ENCODE measurements around the gene TNFSF12.

Gene TNFSF12

DNA sequence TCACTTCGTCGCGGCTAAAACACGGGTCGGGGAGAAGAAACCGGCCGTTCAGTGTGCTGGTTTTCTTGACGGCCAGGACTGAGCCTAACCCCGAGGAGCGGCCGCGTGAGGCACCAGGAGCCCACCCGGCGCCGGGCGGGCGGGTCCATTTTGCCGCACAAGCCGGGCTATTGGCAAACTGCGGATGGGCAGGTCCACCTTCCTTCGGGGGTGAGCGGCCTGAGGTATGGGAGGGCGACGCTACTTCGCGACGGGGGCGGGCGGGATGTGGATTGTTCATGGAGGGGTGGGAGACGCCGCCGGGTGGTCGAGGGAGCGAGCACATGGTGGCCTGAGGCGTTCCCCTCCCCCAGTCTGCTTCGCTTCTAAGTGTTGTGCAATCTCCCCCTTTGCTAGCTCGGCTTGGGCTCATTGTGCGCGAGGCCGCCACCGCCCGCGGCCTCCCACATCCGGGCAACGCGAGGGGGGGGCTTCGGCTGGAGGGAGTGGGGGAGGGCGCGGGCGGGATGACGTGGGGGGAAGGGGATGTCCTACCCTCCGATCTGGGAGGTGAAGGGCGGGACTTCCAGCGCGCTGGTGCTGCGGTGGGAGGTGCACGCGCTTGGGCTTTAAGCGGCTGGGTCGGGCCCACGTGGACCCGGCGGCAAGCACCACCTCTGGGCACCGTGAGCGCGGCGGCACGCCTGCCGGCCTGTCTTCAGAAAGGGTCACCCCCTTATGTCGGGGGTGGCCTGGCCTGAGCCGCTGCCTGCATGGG, 24.6 kb downstream of the TNFSF12 start:
- Histone ChIP-seq H3K4me1 (ENCODE audit: control insufficient read depth, low read depth, low read length) (peaks cover 13% of the 10 kb centered on the region), H3K27me3 (ENCODE audit: control insufficient read depth, insufficient read depth, low read length) (no peaks in the 10 kb centered on the region), H3K9ac (ENCODE audit: low read length) (peak overlapping the region; percentile 98), H3K4me3 (ENCODE audit: low read length) (peak overlapping the region; percentile 92), H3K9me3 (ENCODE audit: control insufficient read depth, low read depth, low read length) (no peaks in the 10 kb centered on the region), H3K27ac (ENCODE audit: low read length) (peak overlapping the region; percentile 70), H3K36me3 (ENCODE audit: control insufficient read depth, low read depth, low read length) (peaks cover 71% of the 10 kb centered on the region)

DNA sequence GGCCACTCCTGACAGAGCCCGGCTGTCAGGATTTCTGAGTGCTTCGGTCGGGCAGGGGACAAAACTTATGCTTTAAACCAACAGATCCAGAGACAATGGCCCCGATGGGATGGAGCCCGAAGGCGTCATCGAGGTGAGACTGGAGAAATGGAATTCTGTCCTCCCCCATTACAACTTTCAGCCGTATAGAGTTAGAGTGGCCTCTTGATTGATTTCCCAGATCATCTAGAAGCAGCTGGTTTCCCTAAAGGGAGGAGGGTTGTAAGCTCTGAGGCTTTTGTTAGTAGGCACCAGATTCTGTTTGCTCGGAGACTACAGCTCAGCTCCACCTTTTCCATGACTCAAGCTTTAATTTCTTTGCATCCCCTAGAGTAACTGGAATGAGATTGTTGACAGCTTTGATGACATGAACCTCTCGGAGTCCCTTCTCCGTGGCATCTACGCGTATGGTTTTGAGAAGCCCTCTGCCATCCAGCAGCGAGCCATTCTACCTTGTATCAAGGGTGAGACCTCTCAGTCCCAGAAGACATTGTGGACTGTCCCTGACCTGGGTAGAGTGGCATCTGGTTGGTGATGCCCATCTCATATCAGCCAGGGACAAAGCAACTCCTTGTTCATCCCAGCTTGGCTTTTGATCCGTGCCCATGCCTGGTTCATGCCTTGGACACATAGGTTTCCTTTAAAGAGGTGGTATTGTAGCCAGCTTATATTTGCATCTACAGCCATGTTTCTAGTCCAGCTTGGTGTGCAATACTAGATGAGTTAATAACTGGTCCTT, 25.5 kb downstream of the TNFSF12 start:
- Histone ChIP-seq H3K27me3 (ENCODE audit: control insufficient read depth, insufficient read depth, low read length) (no peaks in the 10 kb centered on the region), H3K4me1 (ENCODE audit: control insufficient read depth, low read depth, low read length) (peaks cover 13% of the 10 kb centered on the region), H3K27ac (ENCODE audit: low read length) (peak overlapping the region; percentile 25), H3K9ac (ENCODE audit: low read length) (peak overlapping the region; percentile 98), H3K4me3 (ENCODE audit: low read length) (peak overlapping the region; percentile 92), H3K9me3 (ENCODE audit: control insufficient read depth, low read depth, low read length) (no peaks in the 10 kb centered on the region), H3K36me3 (ENCODE audit: control insufficient read depth, low read depth, low read length) (peaks cover 74% of the 10 kb centered on the region)

DNA sequence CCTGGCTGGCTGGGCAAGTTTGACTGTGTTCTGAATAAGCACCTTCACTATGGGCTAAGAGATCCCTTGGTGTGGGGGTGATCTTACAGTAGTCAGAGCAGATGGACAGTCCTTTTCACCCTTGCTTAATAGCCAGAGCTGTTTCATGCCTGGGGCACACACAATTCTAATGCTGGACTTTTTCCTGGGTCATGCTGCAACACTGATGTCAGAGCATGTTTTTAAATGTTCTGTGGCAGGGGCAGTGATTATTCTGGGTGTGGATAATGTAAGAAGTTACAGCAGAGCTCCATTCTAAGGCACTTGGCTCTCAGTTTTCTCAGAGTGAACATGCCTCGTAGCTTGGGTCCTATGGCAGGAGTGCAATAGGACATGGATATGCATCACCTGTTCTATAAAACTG, 26.6 kb downstream of the TNFSF12 start:
- Histone ChIP-seq H3K4me1 (ENCODE audit: control insufficient read depth, low read depth, low read length) (peaks cover 13% of the 10 kb centered on the region), H3K9me3 (ENCODE audit: control insufficient read depth, low read depth, low read length) (no peaks in the 10 kb centered on the region), H3K9ac (ENCODE audit: low read length) (peak overlapping the region; percentile 6), H3K27me3 (ENCODE audit: control insufficient read depth, insufficient read depth, low read length) (no peaks in the 10 kb centered on the region), H3K36me3 (ENCODE audit: control insufficient read depth, low read depth, low read length) (peaks cover 63% of the 10 kb centered on the region), H3K4me3 (ENCODE audit: low read length) (peak overlapping the region; percentile 92), H3K27ac (ENCODE audit: low read length) (peak overlapping the region; percentile 6)

DNA sequence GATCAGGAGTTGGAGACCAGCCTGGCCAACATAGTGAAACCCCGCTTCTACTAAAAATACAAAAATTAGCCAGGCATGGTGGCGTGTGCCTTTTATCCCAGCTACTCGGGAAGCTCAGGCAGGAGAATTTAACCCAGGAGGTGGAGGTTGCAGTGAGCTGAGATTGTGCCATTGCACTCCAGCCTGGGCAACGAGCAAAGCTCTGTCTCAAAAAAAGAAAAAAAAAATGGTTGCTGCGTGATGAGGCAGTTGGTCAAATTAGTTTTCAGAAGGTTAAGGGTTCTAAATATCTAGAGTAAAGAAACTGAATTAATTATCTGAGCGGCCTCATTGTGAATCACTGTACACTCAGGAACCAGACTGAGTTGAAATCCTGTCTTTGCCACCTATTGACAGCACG, 27.1 kb downstream of the TNFSF12 start:
- Histone ChIP-seq H3K4me3 (ENCODE audit: low read length) (no peak overlapping the region), H3K9ac (ENCODE audit: low read length) (peak overlapping the region; percentile 6), H3K9me3 (ENCODE audit: control insufficient read depth, low read depth, low read length) (no peaks in the 10 kb centered on the region), H3K27me3 (ENCODE audit: control insufficient read depth, insufficient read depth, low read length) (no peaks in the 10 kb centered on the region), H3K4me1 (ENCODE audit: control insufficient read depth, low read depth, low read length) (peaks cover 13% of the 10 kb centered on the region), H3K36me3 (ENCODE audit: control insufficient read depth, low read depth, low read length) (peaks cover 58% of the 10 kb centered on the region), H3K27ac (ENCODE audit: low read length) (no peak overlapping the region)

DNA sequence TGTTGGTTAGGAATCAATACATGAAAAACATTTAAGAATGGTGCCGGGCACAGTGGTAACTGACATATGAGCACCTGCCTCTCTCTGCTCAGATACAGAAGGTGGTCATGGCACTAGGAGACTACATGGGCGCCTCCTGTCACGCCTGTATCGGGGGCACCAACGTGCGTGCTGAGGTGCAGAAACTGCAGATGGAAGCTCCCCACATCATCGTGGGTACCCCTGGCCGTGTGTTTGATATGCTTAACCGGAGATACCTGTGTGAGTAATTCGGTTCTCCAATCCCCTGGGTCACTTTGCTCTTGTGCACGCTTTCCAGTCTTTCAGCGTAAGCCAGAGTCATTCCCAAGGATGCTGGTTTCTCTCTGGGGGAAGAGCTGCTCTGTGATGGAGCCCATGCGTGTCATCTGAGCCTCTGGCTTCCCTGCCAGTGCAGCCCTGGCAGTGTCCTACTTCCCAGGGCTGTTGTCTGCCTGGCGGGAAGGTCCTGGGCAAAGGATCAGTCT, 27.6 kb downstream of the TNFSF12 start:
- no peaks in the 10 kb centered on the region for H3K9me3 ChIP-seq (ENCODE audit: control insufficient read depth, low read depth, low read length)
- no peaks in the 10 kb centered on the region for H3K27me3 ChIP-seq (ENCODE audit: control insufficient read depth, insufficient read depth, low read length)
- no peak overlapping the region for H3K27ac ChIP-seq (ENCODE audit: low read length)
- H3K4me1 ChIP-seq (ENCODE audit: control insufficient read depth, low read depth, low read length), result peaks cover 13% of the 10 kb centered on the region
- H3K9ac ChIP-seq (ENCODE audit: low read length), result no peak overlapping the region
- H3K4me3 ChIP-seq (ENCODE audit: low read length), result no peak overlapping the region
- peaks cover 54% of the 10 kb centered on the region for H3K36me3 ChIP-seq (ENCODE audit: control insufficient read depth, low read depth, low read length)

DNA sequence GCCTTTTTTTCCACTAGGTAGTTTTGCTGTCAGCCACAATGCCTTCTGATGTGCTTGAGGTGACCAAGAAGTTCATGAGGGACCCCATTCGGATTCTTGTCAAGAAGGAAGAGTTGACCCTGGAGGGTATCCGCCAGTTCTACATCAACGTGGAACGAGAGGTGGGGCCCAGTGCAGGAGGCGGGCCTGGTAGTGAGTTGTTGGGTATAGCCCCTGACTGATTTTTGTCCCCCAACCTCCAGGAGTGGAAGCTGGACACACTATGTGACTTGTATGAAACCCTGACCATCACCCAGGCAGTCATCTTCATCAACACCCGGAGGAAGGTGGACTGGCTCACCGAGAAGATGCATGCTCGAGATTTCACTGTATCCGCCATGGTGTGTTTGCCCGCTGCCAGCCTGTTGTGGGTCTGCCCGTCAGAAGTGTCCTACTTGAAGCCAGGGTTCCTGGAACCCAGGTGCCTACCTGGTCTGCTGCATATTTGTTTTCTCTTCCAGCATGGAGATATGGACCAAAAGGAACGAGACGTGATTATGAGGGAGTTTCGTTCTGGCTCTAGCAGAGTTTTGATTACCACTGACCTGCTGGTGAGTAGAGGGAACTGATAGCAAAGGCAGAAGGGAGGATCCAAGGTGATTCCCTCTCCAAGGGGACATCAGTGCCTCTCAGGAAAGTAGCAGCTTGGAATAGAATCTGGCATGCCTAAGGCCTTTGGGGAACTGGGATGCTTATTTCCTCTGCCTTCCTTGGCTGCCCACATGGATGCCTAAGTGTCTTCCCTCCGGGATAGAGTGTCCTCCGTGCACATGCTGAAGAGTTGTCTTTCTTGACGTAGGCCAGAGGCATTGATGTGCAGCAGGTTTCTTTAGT, 28.7 kb downstream of the TNFSF12 start:
- Histone ChIP-seq H3K36me3 (ENCODE audit: control insufficient read depth, low read depth, low read length) (peaks cover 54% of the 10 kb centered on the region), H3K9ac (ENCODE audit: low read length) (no peak overlapping the region), H3K27me3 (ENCODE audit: control insufficient read depth, insufficient read depth, low read length) (no peaks in the 10 kb centered on the region), H3K4me3 (ENCODE audit: low read length) (no peak overlapping the region), H3K4me1 (ENCODE audit: control insufficient read depth, low read depth, low read length) (peaks cover 15% of the 10 kb centered on the region), H3K9me3 (ENCODE audit: control insufficient read depth, low read depth, low read length) (no peaks in the 10 kb centered on the region), H3K27ac (ENCODE audit: low read length) (no peak overlapping the region)

DNA sequence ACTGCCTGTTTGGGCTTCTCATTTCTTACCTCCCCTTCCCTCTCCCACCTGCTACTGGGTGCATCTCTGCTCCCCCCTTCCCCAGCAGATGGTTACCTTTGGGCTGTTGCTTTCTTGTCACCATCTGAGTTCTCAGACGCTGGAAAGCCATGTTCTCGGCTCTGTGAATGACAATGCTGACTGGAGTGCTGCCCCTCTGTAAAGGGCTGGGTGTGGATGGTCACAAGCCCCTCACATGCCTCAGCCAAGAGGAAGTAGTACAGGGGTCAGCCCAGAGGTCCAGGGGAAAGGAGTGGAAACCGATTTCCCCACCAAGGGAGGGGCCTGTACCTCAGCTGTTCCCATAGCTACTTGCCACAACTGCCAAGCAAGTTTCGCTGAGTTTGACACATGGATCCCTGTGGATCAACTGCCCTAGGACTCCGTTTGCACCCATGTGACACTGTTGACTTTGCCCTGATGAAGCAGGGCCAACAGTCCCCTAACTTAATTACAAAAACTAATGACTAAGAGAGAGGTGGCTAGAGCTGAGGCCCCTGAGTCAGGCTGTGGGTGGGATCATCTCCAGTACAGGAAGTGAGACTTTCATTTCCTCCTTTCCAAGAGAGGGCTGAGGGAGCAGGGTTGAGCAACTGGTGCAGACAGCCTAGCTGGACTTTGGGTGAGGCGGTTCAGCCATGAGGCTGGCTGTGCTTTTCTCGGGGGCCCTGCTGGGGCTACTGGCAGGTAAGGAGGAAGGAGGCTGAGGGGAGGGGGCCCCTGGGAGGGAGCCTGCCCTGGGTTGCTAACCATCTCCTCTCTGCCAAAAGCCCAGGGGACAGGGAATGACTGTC, 30.4 kb downstream of the TNFSF12 start, which contains the start of gene CD68:
Gene CD68, plus strand, starts transcription at position 638 of the 833 bp plus-strand sequence. Its CDS starts 40 bp downstream, at position 678.
- peaks cover 20% of the 10 kb centered on the region for H3K4me1 ChIP-seq (ENCODE audit: control insufficient read depth, low read depth, low read length)
- no peaks in the 10 kb centered on the region for H3K9me3 ChIP-seq (ENCODE audit: control insufficient read depth, low read depth, low read length)
- peak within 1 kb of the TSS; percentile 1 for H3K27ac ChIP-seq (ENCODE audit: low read length)
- H3K9ac ChIP-seq (ENCODE audit: low read length), result no peak within 1 kb of the TSS
- H3K36me3 ChIP-seq (ENCODE audit: control insufficient read depth, low read depth, low read length), result peaks cover 50% of the 10 kb centered on the region
- H3K4me3 ChIP-seq (ENCODE audit: low read length), result no peak within 1 kb of the TSS
- no peaks in the 10 kb centered on the region for H3K27me3 ChIP-seq (ENCODE audit: control insufficient read depth, insufficient read depth, low read length)

DNA sequence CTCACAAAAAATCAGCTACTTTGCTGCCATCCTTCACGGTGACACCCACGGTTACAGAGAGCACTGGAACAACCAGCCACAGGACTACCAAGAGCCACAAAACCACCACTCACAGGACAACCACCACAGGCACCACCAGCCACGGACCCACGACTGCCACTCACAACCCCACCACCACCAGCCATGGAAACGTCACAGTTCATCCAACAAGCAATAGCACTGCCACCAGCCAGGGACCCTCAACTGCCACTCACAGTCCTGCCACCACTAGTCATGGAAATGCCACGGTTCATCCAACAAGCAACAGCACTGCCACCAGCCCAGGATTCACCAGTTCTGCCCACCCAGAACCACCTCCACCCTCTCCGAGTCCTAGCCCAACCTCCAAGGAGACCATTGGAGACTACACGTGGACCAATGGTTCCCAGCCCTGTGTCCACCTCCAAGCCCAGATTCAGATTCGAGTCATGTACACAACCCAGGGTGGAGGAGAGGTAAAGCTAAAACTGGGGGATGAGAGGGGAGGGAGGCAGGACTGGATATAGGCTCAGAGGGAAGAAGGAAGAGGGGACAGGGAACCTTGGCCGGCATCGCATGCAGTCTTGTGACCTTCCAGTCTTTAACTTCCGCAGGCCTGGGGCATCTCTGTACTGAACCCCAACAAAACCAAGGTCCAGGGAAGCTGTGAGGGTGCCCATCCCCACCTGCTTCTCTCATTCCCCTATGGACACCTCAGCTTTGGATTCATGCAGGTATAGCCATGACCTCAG, 31.2 kb downstream of the TNFSF12 start:
- H3K27ac ChIP-seq (ENCODE audit: low read length), result no peak overlapping the region
- no peaks in the 10 kb centered on the region for H3K9me3 ChIP-seq (ENCODE audit: control insufficient read depth, low read depth, low read length)
- H3K9ac ChIP-seq (ENCODE audit: low read length), result no peak overlapping the region
- no peak overlapping the region for H3K4me3 ChIP-seq (ENCODE audit: low read length)
- peaks cover 18% of the 10 kb centered on the region for H3K4me1 ChIP-seq (ENCODE audit: control insufficient read depth, low read depth, low read length)
- peaks cover 42% of the 10 kb centered on the region for H3K36me3 ChIP-seq (ENCODE audit: control insufficient read depth, low read depth, low read length)
- H3K27me3 ChIP-seq (ENCODE audit: control insufficient read depth, insufficient read depth, low read length), result no peaks in the 10 kb centered on the region

DNA sequence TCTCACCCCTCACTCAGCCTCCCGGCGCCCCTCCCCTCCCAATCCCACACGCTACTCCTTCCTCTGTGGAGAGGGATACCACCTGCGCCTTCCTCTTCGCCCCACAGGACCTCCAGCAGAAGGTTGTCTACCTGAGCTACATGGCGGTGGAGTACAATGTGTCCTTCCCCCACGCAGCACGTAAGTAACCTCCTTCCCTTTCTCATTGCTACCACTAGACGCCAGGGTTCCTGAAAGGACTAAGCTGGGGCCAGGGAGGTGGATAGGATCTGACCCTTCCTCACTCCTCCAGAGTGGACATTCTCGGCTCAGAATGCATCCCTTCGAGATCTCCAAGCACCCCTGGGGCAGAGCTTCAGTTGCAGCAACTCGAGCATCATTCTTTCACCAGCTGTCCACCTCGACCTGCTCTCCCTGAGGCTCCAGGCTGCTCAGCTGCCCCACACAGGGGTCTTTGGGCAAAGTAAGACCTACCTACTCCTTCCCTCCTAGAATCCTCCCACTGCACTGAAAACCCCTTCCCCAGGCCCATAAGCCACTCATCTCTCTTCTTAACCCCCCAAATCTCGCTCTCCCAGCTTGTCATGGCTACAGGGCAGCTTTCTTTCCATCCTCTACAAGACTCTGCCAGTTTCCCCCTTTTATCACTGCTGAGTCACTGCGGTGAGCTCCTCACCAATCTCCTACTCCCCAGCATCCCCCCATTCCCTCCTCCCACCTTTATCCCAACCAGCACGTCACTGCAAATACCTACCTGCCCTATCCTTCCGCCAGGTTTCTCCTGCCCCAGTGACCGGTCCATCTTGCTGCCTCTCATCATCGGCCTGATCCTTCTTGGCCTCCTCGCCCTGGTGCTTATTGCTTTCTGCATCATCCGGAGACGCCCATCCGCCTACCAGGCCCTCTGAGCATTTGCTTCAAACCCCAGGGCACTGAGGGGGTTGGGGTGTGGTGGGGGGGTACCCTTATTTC, 32.0 kb downstream of the TNFSF12 start:
- Histone ChIP-seq H3K9ac (ENCODE audit: low read length) (no peak overlapping the region), H3K27ac (ENCODE audit: low read length) (no peak overlapping the region), H3K9me3 (ENCODE audit: control insufficient read depth, low read depth, low read length) (no peaks in the 10 kb centered on the region), H3K4me1 (ENCODE audit: control insufficient read depth, low read depth, low read length) (peaks cover 12% of the 10 kb centered on the region), H3K27me3 (ENCODE audit: control insufficient read depth, insufficient read depth, low read length) (no peaks in the 10 kb centered on the region), H3K4me3 (ENCODE audit: low read length) (no peak overlapping the region), H3K36me3 (ENCODE audit: control insufficient read depth, low read depth, low read length) (peaks cover 33% of the 10 kb centered on the region)

All from iPS-18a (cell line).